HuH-7.5 (cell line): Measurements from ENCODE around the gene PLEKHH1.

Experiments used
- DNase-seq: peaks from one replicate; pipeline ENCODE4 v3.0.0; 2011; ENCODE audit warnings: low spot score

Gene PLEKHH1

GRCh38 chr14:67510836-67511235 is 22.3 kb upstream of the PLEKHH1 start:
- no peak for DNase-seq

DNA sequence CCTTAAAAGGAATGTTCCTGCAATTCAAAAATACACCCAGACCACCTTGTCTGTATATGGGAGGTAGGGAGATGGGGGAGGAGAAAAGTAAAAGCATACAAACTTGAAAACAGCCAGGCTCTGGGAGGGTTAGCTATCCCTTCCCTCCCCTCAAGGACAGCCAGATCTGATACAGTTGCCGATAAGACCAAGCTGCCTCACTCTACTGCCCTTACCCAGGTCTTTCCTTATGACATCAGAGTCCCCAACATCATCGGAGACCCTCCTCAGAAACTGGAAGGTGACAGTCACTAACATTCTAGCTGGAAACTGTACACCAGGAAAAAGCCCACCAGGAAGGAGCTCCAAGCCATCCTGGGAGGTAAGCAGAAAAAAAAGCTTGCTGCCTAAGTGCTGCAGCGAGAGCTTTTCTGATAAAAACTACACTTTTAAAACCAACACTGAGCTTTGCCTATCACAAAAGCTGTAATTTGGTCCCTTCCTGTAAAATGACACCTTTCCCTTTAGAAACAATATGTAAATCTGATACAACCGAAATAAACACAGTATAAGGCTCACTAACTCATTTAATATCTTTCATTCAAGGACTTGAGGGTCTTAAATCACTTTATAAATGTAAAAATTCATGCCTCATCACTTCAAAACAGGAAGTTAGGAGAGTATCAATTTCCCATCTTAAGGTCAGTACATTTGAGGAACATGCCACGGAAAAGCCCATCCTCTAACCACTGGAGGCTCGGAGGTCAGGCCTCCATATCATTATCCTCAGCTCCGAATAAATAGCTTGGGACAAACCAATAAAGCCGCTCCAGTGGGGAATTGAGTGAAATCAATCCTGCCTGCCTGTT is 20.4 kb upstream of the PLEKHH1 start:
- DNase-seq = no peak

DNA sequence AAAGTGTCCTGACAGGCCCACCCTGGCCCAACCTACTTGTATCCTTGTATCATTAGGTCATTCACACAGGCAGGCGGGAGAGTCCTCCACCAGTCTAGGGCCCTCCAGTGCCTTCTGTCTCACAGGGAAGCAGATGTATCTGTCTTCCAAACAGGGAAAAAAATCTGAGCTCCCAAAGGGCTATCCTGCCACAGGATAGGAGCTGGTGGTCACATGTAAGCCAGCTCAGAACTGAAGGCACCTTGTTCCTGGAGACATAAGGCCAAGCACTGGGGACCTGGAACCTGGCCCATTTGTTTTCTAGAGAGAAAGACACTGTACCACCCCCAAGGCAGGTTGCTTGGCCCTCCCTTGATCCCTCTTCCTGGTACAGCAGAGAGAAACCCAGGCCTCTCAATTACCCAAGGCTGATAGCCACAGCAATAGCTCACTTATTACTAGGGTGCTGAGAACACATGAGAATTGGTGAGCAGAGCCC is 19.4 kb upstream of the PLEKHH1 start:
- no peak for DNase-seq

DNA sequence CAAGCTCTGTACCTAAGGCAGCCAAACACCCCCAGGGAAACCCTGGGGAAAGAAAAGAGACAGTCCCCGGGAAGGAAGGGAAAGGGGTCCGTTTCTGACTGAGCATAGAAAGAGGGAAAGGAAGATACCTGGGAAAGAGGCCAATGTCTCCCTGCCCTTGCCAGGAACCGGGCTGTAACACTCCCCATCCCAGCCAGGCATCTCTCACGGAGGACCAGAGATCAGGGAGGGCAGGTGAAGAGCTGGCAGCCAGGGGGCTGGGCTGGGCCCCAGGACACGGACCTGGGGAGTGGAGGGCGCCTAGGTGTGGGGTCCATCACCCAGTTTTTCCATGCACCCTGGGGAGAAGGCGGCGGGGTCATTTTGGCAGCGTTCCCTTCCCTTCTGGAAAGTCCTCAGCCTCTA is 18.9 kb upstream of the PLEKHH1 start:
- no peak for DNase-seq

GRCh38 chr14:67514650-67515385 is 18.3 kb upstream of the PLEKHH1 start:
- no peak for DNase-seq

DNA sequence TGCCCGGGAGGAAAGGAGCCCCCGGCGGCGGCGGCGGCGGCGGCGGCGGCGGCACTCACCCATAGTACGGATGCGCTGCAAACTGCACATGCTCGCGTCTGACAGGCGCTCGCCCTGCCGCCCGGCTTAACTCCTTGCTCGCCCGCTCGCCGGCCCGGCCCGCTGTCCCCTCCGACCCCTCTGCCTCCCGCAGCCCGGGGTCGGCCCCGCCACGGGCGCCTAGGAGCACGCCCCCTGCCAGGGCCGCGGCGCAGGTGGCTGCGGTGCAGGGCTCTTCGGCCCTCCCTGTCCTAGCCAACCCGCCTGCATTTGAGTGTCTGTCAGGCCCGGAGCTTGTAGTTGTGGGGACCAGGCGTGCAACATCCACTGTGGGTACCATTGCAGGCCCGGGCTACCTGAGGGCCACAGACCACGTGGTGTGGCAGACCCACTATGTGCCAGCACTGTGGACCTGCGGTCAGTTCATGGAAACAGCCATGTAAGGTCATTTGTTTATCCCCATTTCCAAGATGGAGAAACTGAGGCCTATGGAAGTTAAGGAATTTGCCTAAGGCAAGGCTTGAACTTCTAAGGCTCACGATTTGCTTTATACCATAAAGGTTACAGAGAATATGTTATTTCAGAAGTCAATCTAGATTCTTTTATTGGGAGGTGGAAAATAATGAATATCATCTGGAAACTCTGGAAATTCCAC is 17.6 kb upstream of the PLEKHH1 start:
- DNase-seq = no peak

DNA sequence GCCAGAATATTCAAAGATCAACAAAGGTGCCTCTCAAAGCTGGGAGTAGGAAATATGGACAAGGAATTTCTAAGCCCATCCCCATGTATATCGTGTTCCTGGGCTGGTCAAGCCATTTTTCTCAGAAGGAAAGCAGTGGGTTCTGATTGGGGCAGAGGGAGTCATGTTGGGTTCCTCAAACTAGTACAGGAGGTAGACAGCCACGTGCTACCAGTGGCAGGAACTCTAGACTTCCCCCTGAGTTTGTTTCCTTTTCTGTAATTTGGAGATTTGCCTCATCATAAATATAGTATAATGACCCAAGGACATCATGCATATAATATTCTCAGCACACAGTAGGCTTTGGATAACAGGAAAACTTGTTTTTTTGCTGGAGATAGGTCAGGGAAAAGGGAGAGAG is 16.4 kb upstream of the PLEKHH1 start:
- DNase-seq = no peak

- DNase-seq = no peak
These were observed 16.0 kb upstream of the PLEKHH1 start for GRCh38 chr14:67517083-67517482.

DNA sequence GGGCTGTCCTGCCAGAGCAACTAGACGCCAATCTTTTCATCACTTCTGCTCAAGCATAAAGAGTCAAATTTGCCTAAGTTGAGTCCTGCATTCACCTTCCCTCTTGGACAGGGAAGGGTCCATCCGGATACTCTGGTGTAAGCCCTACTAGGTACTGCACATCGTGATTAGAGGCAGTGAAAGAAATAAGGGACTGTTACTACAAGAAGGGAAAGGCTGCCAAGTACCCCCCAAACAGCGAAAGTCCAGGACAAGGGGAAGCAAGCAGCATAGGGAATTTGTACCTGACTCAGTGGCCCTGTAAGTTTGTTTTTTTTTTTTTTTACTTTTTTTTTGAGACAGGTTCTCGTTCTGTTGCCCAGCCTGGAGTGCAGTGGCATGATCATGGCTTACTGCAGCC is 13.7 kb upstream of the PLEKHH1 start:
- no peak for DNase-seq

GRCh38 chr14:67520482-67520881 is 12.6 kb upstream of the PLEKHH1 start:
- DNase-seq = no peak

DNA sequence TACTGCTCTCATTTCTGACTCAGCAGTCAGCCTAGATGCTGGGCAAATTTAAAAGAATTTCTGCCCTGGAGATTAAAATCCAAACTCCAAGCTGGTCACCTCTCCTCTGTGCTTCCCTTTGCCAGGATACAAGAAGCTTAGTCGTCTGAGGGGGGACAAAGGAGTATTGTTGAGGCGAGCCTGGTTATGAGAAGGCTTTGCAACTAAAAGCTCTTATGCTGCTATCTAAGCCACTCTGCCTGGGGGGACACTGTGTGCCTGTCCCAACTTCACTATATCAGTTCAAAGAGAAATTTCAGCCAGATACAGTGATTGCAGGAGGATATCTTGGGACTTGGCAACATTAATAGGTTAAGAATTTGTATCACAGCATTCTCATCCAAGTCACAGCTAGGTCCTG is 10.8 kb upstream of the PLEKHH1 start:
- no peak for DNase-seq

GRCh38 chr14:67523764-67524633 is 9.1 kb upstream of the PLEKHH1 start:
- DNase-seq = no peak

DNA sequence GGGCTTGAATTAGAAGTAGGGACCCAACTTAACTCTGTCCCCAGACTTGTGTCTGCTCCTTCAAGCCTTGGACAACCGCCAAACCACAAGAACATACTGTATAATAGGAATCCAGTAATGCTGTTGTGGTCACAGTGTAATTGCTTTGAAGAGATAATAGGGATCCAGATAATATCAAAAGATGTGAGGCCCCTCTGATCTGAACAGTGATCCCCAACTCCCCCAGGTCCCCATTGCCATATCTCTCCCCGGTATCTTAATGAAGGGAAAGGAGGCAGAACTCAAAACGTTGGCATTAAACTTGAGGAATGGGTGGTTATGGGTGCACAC is 8.5 kb upstream of the PLEKHH1 start:
- no peak for DNase-seq

GRCh38 chr14:67525389-67525788 is 7.7 kb upstream of the PLEKHH1 start:
- no peak for DNase-seq

- DNase-seq = no peak
These were observed 6.9 kb upstream of the PLEKHH1 start for GRCh38 chr14:67526181-67526580.

DNA sequence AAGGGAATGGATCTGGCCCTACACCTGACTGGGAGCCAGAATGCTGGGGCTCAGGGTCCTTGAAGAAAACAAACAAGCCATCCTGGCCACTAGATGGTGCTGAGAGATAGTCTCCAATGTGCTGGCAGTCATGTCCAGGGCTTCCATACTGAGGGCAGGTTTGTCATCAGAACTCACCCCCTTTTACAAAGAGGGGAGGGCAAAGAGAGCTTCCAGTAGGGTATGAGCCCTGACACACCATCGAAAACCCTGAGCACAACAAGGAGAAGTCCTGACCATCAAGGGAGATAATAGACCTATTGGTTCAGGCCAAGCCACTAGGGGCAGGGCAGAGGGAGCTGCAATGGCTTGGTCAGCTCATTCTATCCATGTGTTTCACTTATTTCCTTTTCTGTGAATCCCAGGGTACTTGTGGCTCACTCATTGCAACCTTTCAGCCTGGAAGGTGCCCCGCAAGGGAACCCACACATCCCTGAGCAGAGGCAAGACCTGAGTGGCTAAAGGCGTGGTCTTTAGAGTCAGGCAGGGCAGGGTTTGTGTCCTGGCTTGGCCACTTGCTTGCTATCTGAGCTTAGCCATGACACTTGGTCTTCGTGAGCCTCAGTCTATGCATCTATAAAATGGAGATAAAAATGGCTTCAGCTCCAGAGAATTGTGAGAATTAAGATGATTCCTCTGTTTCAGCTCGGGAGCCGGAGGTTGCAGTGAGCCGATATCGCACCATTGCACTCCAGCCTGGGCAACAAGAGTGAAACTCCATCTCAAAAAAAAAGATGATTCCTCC is 6.2 kb upstream of the PLEKHH1 start:
- peak; percentile 43 for DNase-seq

DNA sequence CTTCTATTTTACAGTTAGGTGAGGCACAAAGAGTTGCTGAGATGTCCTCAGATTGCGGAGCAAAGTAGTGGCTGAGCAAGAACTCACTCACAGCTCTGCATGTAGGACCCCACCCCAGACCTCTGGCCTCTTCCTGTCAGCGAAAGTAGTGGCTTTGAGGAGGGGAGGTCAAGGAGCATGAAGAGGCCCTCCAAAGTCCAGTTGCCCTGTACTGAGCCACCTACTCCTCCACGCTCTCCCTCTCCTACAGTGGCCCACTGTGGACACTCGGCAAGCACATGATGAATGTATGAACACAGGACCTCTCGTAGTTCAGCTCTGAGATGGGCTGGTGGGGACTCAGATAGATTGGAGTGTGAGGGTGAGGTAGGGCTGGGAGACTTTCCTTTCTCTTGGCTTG is 5.3 kb upstream of the PLEKHH1 start:
- DNase-seq = no peak

- DNase-seq = no peak
These were observed 4.8 kb upstream of the PLEKHH1 start for GRCh38 chr14:67528276-67528675.

DNA sequence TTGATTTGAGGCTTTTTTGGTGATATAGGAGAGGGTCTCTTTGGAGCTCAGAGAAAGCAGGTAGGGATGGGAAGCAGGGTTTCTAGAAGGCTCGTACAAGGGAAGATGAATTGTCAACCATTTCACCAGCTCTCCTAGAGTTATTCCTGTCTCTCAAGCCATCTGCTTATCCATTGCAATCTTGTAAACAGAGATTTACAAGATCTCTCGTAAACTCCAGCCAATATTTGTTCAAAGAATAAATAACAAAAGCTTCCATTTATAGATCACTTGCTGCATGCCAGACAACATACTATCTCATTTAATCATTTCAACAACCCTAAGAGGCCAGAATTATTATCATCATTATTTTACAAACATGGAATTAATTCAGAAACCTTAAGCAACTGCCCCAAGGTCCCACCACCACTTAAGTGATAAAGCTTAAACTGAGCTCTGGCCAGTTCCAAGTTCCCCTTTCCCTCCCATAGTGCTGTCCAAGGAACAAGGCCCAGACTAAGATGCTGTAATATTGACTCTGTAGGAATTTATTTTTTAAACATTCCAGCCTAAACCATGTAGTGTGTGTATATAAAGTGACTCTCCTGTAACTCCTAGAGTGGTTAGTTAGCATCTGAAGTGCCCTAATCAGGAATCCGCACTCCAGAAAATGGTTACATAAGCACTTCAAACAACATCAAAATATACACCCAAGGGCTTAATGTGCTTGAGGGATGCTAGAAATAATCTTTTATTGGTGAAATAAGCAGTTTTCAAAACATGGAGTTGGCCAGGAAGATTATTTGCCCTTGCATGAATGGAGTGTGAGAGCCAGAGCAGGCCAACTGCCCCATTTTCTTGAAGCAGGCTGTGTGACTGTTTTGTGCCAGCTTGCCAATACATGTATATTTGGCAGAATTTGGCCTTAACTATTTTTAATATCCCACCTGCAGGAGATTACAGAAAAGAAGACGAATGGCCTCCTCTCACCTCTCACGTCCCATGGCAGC is 2.8 kb upstream of the PLEKHH1 start:
- DNase-seq = no peak

DNA sequence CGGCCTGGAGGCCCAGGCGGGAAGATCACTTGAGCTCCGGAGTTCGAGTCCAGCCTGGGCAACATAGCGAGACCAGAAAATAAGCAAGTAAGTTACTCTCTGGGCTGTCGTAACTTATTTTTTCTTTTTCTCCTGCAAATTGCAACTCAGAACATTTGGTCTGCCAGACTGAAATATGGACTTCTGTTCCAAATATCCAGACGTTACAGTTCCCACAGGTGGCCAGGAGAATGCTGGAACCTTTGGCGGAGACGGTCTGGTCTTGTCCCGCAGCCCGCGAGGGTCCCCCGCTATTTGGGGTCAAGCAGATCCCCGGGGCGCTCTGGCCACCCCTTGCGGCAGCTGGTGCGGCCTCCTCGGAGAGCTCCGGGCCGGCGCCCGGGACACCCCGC is 488 bp upstream of the PLEKHH1 start:
- no peak for DNase-seq
